HCT116 (cell line): ENCODE results near the gene DCDC2C. TPM values are rescaled to one million over a fixed set of nuclear protein-coding genes. Genes with fewer than 3 reads are reported as not detected.

Experiments used
- ATAC-seq: fragments of 200-7000 bp; cut with Tn5 transposase; 2 replicates; pipeline ENCODE4 v1.9.1; 2020; ENCODE audit warnings: mild to moderate bottlenecking, moderate library complexity
- BruUV-seq: library from RNA; stranded (reverse); fragments of 400-500 nt; replicated peaks from 2 replicates; lab custom pipeline; 2021; lab: Mats Ljungman, UMichigan
- CTCF ChIA-PET: fragments of 300-600 bp; sonication (Branson Sonifier 250); formaldehyde crosslinking; loops from one replicate; lab custom pipeline; 2021; ENCODE audit warnings: antibody characterized with exemption; lab: Charles Lee
- POLR2A ChIA-PET: fragments of 300-600, 350-600 bp; sonication (Branson Sonifier 250); formaldehyde crosslinking; loops from one replicate; lab custom pipeline; 2021; ENCODE audit warnings: antibody characterized with exemption; lab: Charles Lee
- RAD21 ChIA-PET, 2 experiments: fragments of 300-600 bp; sonication (Branson Sonifier 250); formaldehyde crosslinking; loops; one replicate each; lab custom pipeline; 2023; ENCODE audit warnings: low total read pairs in 2 of 2; ENCODE audit not compliant: uncharacterized antibody in 2 of 2, unreplicated experiment in 2 of 2, low non-redundant PET in 1 of 2; lab: Charles Lee
- DNase-seq: peaks from one replicate; pipeline ENCODE4 v3.0.0-alpha.2; 2010; ENCODE audit warnings: low read depth, low spot score
- H2AFZ ChIP-seq: fragments of 200-600 bp; shearing (Covaris generic), sonication (generic); 2 replicates; pipeline ENCODE4 v1.6.1; 2017; ENCODE audit warnings: low read depth, mixed run types, mixed read lengths, antibody characterized with exemption, low read length; ENCODE audit not compliant: poor library complexity, severe bottlenecking
- H3K27ac ChIP-seq: 2 replicates; pipeline ENCODE4 v1.5.1; 2012; ENCODE audit warnings: low read depth, low read length
- H3K27me3 ChIP-seq: fragments of 200-600 bp; sonication (generic); 2 replicates; pipeline ENCODE4 v1.6.1; 2016; ENCODE audit warnings: mixed run types, low read length, mixed read lengths; ENCODE audit not compliant: insufficient read depth
- H3K36me3 ChIP-seq, 2 experiments: fragments of 200-500 bp in 1 of 2; fragments of 200-600 bp in 1 of 2; sonication (Bioruptor generic) in 1 of 2; sonication (generic) in 1 of 2; 2 replicates each; pipeline versions ENCODE4 v1.5.1 to v1.6.1; 2014 to 2016; ENCODE audit warnings: low read length in 2 of 2, inconsistent platforms in 1 of 2, mixed read lengths in 1 of 2, mixed run types in 1 of 2; ENCODE audit not compliant: insufficient read depth in 2 of 2, control insufficient read depth in 1 of 2
- H3K4me1 ChIP-seq, 2 experiments: fragments of 200-600 bp in 1 of 2; sonication (generic) in 1 of 2; 2 replicates each; pipeline versions ENCODE4 v1.5.1 to v1.6.1; 2012 to 2017; ENCODE audit warnings: low read length in 2 of 2, inconsistent platforms in 1 of 2, mild to moderate bottlenecking in 1 of 2, mixed read lengths in 1 of 2, mixed run types in 1 of 2, moderate library complexity in 1 of 2; ENCODE audit not compliant: insufficient read depth in 2 of 2, control insufficient read depth in 1 of 2
- H3K4me2 ChIP-seq: fragments of 200-600 bp; sonication (generic); 2 replicates; pipeline ENCODE4 v1.6.1; 2017; ENCODE audit warnings: mixed run types, low read length, mixed read lengths
- H3K4me3 ChIP-seq, 2 experiments: fragments of 200-600 bp in 1 of 2; sonication (generic) in 1 of 2; replicated peaks in 1 of 2; 2 replicates each; pipeline ENCODE4 v1.5.1; 2011 to 2016; ENCODE audit warnings: low read length in 2 of 2, control low read depth in 1 of 2, low read depth in 1 of 2, mild to moderate bottlenecking in 1 of 2, mixed read lengths in 1 of 2, mixed run types in 1 of 2
- H3K79me2 ChIP-seq: fragments of 200-600 bp; sonication (generic); 2 replicates; pipeline ENCODE4 v1.6.1; 2017; ENCODE audit warnings: mild to moderate bottlenecking, mixed run types, low read length, moderate library complexity, mixed read lengths; ENCODE audit not compliant: insufficient read depth
- H3K9ac ChIP-seq: fragments of 200-600 bp; sonication (generic); 2 replicates; pipeline ENCODE4 v1.6.1; 2016; ENCODE audit warnings: low read length, mixed read lengths
- H3K9me2 ChIP-seq: fragments of 200-600 bp; sonication (generic), shearing (Covaris generic); 2 replicates; pipeline ENCODE4 v1.6.1; 2017; ENCODE audit warnings: mixed run types, mild to moderate bottlenecking, moderate library complexity; ENCODE audit not compliant: insufficient read depth
- H3K9me3 ChIP-seq, 2 experiments: fragments of 200-500 bp in 1 of 2; fragments of 200-600 bp in 1 of 2; sonication (Bioruptor generic) in 1 of 2; sonication (generic) in 1 of 2; 2 replicates each; pipeline ENCODE4 v1.6.1; 2014 to 2017; ENCODE audit warnings: low read length in 2 of 2, mixed read lengths in 2 of 2, inconsistent platforms in 1 of 2, low read depth in 1 of 2, mild to moderate bottlenecking in 1 of 2, mixed run types in 1 of 2, moderate library complexity in 1 of 2; ENCODE audit not compliant: control insufficient read depth in 1 of 2, insufficient read depth in 1 of 2
- H4K20me1 ChIP-seq: fragments of 200-600 bp; sonication (generic), shearing (Covaris generic); 2 replicates; pipeline ENCODE4 v1.6.1; 2017; ENCODE audit warnings: mixed run types, mild to moderate bottlenecking, moderate library complexity; ENCODE audit not compliant: insufficient read depth
- CEBPB ChIP-seq: IDR thresholded peaks from 2 replicates; pipeline ENCODE4 v1.6.1; 2012; ENCODE audit warnings: low read depth
- EZH2 ChIP-seq: fragments of 200-600 bp; sonication (generic); IDR thresholded peaks from 2 replicates; pipeline ENCODE4 v1.6.1; 2017; ENCODE audit warnings: antibody characterized with exemption, mixed run types
- EZH2phosphoT487 ChIP-seq: fragments of 200-600 bp; IDR thresholded peaks from 2 replicates; pipeline ENCODE4 v1.6.1; 2018; ENCODE audit warnings: antibody characterized with exemption, borderline replicate concordance
- YY1 ChIP-seq: IDR thresholded peaks from 2 replicates; pipeline ENCODE4 v1.6.1; 2011; ENCODE audit warnings: low read length, low read depth, moderate library complexity, mild to moderate bottlenecking; ENCODE audit not compliant: insufficient replicate concordance; ENCODE audit errors: extremely low read depth
- ZFX ChIP-seq: fragments of 450-650 bp; IDR thresholded peaks from 2 replicates; pipeline ENCODE4 v1.6.1; 2017
- intact Hi-C: fragments of 100-400 bp; cut with micrococcal nuclease; formaldehyde crosslinking; loops from 2 replicates; pipeline ENCODE4 v1.10.0; 2022
- total RNA-seq: library from RNA; stranded (reverse); gene quantifications from one replicate; pipeline ENCODE4 v1.2.1, GENCODE V29; 2021; ENCODE audit not compliant: unreplicated experiment
- TF ChIP-seq, protein P1 (sequence below): IDR thresholded peaks from 2 replicates; pipeline ENCODE4 v1.6.1; 2011; ENCODE audit warnings: mild to moderate bottlenecking, low read length, moderate library complexity; ENCODE audit not compliant: insufficient replicate concordance; ENCODE audit errors: extremely low read depth

Gene DCDC2C
- total RNA-seq, 1 experiment from 2014 or later, result not detected

GRCh38 chr2:3806168-3806567, 102.8 kb downstream of the DCDC2C start (continued):
- TF ChIP-seq YY1 (no peak), CEBPB (no peak)

DNA sequence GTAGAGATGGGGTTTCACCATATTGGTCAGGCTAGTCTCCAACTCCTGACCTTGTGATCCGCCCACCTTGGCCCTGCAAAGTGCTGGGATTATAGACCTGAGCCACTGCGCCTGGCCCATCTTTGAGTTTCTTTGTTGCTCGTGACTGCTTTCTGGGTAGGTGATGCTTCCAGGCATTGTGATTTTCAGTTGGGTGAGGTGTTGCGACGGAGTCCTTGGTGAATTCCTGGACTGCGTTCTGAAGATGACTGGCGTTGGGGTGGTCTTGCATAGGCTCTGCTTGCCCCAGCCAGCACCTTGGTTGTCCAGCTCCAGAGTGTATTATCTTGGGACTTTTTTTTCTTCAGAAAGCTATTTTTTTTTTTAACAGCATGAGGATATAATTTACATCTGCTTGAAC, 103.4 kb downstream of the DCDC2C start:
- H3K4me2 ChIP-seq, result no peak overlapping the region
- no peaks in the 10 kb centered on the region for H3K9me2 ChIP-seq
- ChIA-PET RAD21 (no interaction called here), CTCF (interaction anchor here (1.0 to 4.1 kb wide), 3 partner anchors 68 to 114 kb away, joined by 4 to 31 read pairs (median 12); no protein-coding TSS in a partner anchor)
- H4K20me1 ChIP-seq, result no peaks in the 10 kb centered on the region
- no peak overlapping the region for H3K27ac ChIP-seq
- no peaks in the 10 kb centered on the region for H3K9me3 ChIP-seq
- no TSS peak for BruUV-seq
- no peak for DNase-seq
- no peak overlapping the region for H3K9ac ChIP-seq
- no peak for ATAC-seq
- H2AFZ ChIP-seq, result no peak overlapping the region
- intact Hi-C loops, result no loop called here
- H3K27me3 ChIP-seq, result peaks cover 10% of the 10 kb centered on the region; the same call in 1 of the 2 replicates
- TF ChIP-seq EZH2 (no peak), EZH2phosphoT487 (no peak), ZFX (no peak)
- TF ChIP-seq, protein P1, sequence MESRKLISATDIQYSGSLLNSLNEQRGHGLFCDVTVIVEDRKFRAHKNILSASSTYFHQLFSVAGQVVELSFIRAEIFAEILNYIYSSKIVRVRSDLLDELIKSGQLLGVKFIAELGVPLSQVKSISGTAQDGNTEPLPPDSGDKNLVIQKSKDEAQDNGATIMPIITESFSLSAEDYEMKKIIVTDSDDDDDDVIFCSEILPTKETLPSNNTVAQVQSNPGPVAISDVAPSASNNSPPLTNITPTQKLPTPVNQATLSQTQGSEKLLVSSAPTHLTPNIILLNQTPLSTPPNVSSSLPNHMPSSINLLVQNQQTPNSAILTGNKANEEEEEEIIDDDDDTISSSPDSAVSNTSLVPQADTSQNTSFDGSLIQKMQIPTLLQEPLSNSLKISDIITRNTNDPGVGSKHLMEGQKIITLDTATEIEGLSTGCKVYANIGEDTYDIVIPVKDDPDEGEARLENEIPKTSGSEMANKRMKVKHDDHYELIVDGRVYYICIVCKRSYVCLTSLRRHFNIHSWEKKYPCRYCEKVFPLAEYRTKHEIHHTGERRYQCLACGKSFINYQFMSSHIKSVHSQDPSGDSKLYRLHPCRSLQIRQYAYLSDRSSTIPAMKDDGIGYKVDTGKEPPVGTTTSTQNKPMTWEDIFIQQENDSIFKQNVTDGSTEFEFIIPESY, result no peak
- TF ChIP-seq, all 23 proteins: peak for 0
- H3K36me3 ChIP-seq, result no peaks in the 10 kb centered on the region
- no peaks in the 10 kb centered on the region for H3K79me2 ChIP-seq
- H3K4me3 ChIP-seq, result no peak overlapping the region
- H3K4me1 ChIP-seq, result no peaks in the 10 kb centered on the region
- POLR2A ChIA-PET, result no interaction called here
